GM21367 (cell line): ENCODE results near the gene USP22.
A peak's percentile ranks its signal among the peaks of the same experiment; 100 is the strongest.

ENCODE experiments used
- ATAC-seq: cut with Tn5 transposase; IDR thresholded peaks from one replicate; pipeline ENCODE4 v1.9.1; 2021; ENCODE audit not compliant: unreplicated experiment

The USP22 gene

GRCh38 chr17:21049457-21049856 lies 6.6 kb upstream of the USP22 start:
- ATAC-seq: no peak

GRCh38 chr17:21046216-21046615 lies 3.4 kb upstream of the USP22 start:
- ATAC-seq: no peak

- no peak for ATAC-seq
Measured at GRCh38 chr17:21044971-21045370, 2.2 kb upstream of the USP22 start.

- peak; percentile 74 for ATAC-seq
Measured at GRCh38 chr17:21043296-21044232, 753 bp upstream of the USP22 start.

GRCh38 chr17:21041741-21042457 lies 912 bp downstream of the USP22 start:
- no peak for ATAC-seq

GRCh38 chr17:21039839-21040575 lies 2.8 kb downstream of the USP22 start:
- no peak for ATAC-seq

GRCh38 chr17:21037117-21037803 lies 5.6 kb downstream of the USP22 start:
- no peak for ATAC-seq

GRCh38 chr17:21036361-21036881 lies 6.4 kb downstream of the USP22 start:
- ATAC-seq: no peak

GRCh38 chr17:21035406-21035805 lies 7.4 kb downstream of the USP22 start:
- no peak for ATAC-seq

- ATAC-seq: peak; percentile 63
Measured at GRCh38 chr17:21034340-21035235, 8.2 kb downstream of the USP22 start.

- ATAC-seq: no peak
Measured at GRCh38 chr17:21033350-21033749, 9.5 kb downstream of the USP22 start.

GRCh38 chr17:21031756-21032396 lies 10.9 kb downstream of the USP22 start:
- no peak for ATAC-seq

- no peak for ATAC-seq
Measured at GRCh38 chr17:21030375-21030774, 12.4 kb downstream of the USP22 start.

- no peak for ATAC-seq
Measured at GRCh38 chr17:21029515-21029914, 13.3 kb downstream of the USP22 start.

GRCh38 chr17:21029036-21029435 lies 13.8 kb downstream of the USP22 start:
- no peak for ATAC-seq

GRCh38 chr17:21028192-21028591 lies 14.6 kb downstream of the USP22 start:
- no peak for ATAC-seq

GRCh38 chr17:21027031-21027430 lies 15.8 kb downstream of the USP22 start:
- no peak for ATAC-seq

- no peak for ATAC-seq
Measured at GRCh38 chr17:21025451-21025850, 17.4 kb downstream of the USP22 start.

- ATAC-seq: no peak
Measured at GRCh38 chr17:21024024-21024423, 18.8 kb downstream of the USP22 start.
